HG03025 (cell line): Measurements from ENCODE around the gene ERLIN1.
"Not testable (repeated sequence)": the region's sequence is repeated elsewhere in the genome, so short reads cannot be mapped to it uniquely, and the experiment has no call there.

Source experiments
- ATAC-seq: cut with Tn5 transposase; IDR thresholded peaks from one replicate; pipeline ENCODE4 v1.9.1; 2021; ENCODE audit warnings: mild to moderate bottlenecking, moderate library complexity; ENCODE audit not compliant: unreplicated experiment, low FRiP score

The ERLIN1 gene

DNA sequence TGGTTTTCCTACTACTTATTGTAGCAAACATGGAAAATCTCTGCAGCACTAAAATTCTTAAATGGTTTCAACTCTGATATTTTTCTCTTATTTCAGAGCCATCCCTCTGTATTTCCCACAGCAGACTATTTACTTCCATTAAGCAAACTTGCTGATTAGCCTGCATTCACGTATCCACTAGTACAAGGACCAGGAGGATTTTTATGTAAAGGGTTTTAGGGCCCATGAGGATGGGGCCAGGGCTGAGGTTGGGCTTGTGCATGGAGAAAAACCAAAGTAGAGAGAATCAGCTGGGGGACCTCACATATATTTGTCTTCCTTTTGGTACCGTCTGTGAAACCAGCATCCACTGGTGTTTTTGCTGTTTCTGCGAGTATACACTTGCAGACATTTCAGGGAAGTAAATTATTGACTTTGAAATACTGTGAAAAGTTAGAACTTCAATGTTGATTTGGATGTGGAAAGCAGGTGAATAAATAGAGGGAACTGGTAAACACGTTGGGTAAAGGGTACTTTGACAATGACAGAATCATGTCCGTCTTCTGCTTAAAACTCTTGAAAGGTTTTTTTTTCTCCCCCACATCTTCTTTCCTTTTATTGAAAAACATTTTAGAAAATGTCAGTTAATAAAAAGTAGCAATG, 44.3 kb downstream of the ERLIN1 start:
- ATAC-seq, result no peak

DNA sequence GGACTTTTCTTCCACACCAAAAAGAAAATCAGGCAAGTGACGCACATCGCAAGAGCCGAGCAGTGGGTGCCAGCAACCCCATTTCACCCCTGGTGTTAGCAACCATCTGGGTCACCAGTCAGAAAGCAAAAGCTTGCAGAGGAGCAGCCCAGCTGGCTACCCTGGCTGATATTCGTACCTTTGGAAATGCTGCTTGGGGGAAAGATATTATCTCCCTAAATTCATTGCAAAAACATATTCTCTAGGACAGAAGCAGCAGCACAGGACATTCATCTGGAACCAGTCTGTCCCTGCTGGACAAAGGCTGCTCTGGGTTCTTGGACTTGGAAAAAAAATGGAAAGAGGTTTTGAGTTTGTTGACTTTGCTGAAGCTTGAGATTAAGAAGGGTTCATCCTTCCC, 45.8 kb downstream of the ERLIN1 start:
- no peak for ATAC-seq

DNA sequence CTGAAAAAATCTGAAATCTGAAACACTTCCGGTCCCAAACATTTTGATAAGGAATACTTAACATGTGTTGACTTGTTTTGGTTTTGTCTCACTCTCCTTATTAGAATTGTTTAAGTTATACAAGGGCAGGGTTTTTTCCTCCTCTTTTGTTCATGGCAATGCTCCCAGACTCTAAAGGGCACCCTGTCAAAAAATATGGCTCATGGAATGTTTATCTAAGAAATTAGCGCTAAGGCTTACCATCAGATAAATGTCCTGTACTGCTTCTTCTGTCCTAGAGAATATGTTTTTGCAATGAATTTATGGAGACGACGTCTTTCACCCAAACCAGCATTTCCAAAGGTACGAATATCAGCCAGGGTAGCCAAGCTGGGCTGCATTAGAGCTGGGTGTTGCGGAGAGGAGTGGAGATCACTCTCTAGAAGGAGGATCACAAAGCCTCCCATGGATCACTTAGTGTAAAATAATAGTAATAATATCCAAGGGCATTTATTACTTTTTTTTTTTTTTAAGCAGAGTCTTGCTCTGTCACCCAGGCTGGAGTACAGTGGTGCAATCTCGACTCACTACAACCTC, 46.8 kb downstream of the ERLIN1 start:
- ATAC-seq, result no peak

DNA sequence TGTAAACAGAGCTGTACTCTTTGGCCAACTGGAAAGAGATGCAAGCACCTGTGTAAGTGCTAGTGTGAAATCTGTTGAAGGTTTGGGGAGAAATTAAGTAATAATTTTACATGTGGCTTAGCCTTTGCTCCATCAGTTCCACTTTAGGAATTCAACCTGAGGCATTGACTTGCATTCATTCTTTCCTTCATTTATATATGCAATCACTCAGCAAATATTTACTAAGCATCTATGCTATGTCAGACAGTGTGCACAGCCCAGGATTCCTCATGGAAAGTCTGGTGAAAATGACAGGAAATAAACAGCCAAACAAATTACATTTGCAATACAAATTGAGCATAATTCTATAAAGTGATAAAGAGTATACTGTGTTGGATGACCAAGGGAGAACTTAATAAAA, 50.3 kb downstream of the ERLIN1 start:
- no peak for ATAC-seq

DNA sequence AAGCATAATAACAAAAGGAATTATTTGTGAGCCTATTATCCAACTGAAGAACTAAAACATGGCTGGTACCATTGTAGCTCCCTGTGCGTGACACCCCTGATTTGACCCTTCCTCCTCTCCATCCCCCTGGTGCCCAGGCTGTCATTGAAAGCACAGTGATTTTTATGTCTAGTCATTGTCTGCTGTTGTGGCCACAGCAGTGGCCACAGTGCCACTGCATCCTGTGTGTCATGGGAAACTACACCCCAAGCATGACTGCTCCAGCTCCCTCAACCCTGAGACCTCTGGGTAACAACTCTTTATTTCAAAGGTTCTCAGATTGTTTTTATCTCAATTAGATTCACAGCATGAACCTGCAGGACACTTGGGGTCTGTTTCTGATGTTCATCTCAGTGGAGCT, 52.0 kb downstream of the ERLIN1 start:
- ATAC-seq, result no peak

DNA sequence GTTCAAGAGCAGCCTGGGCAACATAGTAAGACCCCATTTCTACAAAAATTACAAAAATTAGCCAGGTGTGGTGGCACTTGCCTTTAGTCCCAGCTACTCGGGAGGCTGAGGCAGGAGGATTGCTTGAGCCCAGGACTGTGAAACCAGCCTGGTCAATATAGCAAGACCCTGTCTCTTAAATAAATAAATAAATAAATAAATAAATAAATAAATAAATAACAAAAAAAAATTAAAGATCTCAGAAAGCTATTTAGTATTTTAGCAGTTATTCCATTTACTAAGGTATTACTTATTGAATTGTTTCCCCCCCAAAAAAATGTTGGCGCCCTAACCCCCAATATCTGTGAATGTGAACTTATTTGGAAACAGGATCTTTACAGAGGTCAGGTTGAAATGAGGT, 53.4 kb downstream of the ERLIN1 start:
- ATAC-seq, result no peak

DNA sequence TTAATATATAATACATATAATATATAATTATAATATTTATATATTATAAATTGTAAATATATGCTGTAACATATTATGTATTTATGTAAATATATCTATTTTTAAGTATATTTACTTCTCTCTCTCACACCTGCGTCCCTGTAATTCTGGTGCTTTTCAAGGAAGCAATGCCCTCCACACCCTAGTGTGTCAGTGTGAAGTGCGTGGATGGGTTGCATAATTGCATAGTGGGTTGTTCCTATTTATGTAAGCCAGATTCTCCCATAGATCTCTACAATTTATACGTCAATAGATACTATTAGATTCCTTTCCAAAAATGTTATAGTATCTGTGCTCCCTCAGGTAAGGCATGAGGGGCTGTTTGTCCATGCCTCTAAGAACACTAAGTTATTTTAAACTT, 54.3 kb downstream of the ERLIN1 start:
- no peak for ATAC-seq

DNA sequence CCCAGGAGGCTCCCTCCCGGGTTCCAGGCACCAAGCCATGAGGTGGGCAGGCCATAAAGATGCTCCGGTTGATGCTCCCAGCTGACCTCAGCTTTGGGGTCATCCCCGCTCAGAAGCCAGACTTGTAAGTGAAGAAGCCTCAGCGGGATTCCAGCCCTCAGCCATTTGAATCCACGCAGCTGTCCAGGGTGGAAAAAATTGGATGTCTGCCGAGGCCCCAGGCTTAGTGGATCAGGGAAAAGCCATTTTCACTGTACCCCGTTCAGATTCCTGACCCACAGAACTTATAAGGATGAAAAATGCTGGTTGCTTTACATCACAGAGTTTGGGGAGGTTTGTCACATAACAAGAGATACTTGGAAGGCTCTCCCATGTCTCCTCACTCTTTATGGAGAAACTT, 55.0 kb downstream of the ERLIN1 start:
- no peak for ATAC-seq

DNA sequence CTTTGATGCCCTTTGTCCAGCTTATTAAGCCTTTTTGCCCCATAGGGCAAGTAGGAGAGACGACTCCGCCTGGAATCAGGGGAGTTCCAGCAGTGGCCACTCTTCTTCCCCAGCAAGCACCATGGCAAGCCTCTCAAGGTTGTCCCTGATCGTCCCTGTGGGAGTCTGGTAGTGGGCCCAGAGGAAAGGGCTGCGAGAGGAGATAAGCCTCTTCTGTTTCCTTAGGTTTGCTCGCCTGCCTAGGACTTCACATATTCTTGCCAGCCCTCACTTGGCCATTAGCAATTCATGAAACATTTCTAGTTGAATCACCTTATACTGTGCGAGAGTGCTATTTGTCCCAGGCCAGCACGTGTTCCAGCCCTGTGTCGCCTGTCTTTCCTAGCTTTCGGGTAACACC, 56.4 kb downstream of the ERLIN1 start:
- no peak for ATAC-seq

DNA sequence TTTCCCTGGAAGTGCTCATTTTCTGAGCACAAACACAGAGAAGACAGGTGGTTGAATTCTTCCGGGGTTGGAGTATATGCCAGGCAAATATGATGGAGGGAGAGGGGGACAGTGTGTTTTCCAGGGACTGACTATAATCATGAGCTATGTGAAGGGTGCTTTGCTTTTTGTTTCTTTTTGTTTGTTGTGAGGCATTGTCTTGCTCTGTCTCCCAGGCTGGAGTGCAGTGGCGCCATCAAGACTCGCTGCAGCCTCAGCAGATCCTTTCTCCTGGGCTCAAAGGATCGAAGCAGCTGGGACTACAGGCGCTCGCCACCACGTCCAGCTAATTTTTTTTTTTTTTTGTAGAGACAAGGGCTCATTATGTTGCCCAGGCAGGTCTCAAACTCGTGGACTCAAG, 56.9 kb downstream of the ERLIN1 start:
- ATAC-seq, result no peak

DNA sequence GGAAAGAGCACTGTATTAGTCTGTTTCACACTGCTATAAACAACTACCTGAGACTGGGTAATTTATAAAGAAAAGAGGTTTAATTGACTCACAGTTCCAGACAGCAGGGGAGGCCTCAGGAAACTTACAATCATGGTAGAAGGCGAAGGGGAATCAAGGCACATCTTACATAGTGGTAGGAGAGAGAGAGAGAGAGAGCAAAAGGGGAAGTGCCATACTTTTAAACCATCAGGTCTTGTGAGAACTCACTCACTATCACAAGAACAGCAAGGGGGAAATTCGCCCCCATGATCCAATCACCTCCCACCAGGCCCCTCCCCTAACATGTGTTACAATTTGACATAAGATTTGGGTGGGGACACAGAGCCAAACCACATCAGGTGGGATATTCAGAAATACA, 60.5 kb downstream of the ERLIN1 start:
- ATAC-seq, result not testable (repeated sequence)

DNA sequence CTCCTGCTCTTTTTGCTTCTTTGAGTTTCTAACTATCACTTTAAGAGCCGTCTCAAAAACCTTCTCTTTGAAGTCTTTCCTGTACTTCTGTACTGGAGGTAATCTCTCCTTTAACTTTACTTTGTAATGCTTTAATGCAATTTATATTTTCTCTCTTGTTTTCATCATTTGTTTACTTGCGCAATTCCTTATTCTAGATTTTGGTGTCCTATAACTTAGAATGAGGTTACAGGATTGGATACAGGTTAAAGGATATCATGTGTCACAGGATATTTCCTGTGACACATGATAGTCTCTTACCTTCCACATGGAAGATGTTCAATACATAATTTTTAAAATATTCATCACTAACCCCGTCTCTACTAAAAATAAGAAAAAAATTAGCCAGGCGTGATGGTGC, 61.7 kb downstream of the ERLIN1 start:
- ATAC-seq, result no peak

DNA sequence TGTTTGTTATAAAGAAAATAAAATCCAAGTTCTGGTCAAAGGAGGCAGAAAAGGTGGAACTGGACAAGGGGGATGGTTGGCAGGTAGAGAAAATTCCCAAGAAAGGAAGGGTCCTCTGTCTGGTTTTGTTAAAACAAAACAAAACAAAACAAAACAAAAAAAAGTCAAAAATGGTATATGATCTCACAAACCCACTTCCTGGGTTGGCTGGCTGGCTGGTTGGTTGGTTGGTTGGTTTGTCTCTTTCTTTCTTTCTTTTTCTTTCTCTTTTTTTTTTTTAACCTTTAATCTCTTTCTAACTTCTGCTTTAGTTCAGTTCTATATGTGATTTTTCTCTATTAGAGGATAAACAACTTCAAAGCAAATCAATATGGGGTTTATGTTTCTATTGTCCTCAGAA, 63.0 kb downstream of the ERLIN1 start:
- no peak for ATAC-seq

DNA sequence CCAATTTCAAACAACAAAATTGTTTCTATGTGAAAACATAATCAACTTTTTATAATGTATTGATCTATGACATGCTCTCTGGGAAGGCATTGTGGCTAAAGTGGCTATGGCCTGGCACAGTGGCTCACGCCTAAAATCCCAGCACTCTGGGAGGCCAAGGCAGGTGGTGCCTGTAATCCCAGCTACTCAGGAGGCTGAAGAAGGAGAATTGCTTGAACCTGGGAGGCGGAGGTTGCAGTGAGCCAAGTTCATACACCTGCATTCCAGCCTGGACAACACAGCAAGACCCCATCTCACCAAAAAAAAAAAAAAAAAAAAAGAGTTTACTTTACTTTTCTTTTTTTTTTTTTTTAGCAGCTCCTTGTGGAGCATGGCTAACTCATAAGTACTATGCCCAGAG, 65.3 kb downstream of the ERLIN1 start:
- no peak for ATAC-seq

DNA sequence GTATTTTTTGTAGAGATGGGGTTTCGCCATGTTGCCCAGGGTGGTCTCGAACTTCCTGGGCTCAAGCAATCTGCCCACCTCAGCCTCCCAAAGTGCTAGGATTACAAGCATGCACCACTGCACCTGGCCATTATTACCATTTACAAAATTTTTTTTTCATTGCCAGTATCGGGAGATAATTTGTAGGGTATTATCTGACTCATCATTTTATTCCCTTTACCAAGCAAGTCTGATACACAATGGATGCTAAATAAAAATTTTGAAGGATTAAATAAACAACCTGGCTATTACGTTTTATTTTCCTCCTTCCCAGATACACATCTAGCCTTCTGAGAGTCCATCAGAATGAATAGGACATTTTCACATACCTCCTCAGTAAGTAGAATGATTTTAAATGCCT, 66.1 kb downstream of the ERLIN1 start:
- ATAC-seq, result no peak

DNA sequence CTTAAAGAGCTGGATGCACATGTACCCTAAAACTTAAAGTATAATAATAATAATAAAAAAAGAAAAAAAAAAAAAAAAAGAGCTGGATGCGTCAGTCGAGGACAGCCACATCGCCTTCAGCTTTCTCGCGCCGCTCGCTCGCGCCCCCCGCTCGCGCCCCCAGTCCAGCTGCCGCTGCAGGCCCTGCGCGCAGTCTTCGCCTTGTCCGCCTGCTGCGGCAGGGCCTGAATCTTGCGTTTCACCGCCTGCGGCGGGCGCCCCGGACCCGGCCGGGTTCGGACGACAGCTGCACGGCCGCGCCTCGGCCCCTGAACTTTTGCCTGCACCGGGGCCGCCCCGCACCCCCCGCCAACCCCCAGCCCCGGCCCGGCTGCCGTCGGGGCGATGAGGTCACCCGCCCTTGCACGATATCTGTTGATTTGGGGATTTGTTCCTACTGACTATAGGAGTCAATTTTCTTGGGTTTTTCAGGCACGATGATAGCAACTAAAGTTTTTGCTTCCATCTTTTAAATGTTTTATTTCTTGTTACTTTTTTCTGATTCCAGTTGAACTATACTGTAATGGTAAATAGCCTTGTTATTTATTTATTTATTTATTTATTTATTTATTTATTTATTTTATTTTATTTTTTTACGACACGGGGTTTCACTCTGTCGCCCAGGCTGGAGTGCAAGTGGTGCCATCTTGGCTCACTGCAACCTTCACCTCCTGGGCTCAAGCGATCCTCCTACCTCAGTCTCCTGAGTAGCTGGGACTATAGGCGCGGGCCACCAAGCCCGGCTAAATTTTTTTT, 70.7 kb downstream of the ERLIN1 start:
- no peak for ATAC-seq

DNA sequence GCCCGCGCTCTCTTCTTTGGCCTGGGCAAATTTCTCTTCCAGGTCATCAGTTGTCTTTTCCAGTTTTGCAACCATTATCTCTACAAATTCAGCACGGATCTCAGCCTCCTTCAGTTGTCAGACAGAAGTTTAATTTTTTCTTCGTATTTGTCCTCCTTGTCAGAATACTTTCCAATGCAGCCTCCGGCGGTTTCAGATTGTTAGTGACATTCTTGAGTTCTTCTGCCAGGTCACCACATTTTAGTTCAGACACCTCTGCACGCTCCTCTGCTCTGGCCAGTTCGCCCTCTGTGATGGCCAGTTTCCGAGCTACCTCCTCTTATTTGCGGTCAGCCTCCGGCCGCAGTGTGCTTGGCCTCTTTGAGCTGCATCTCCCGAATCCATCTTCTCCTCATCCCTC, 71.4 kb downstream of the ERLIN1 start:
- ATAC-seq, result no peak

DNA sequence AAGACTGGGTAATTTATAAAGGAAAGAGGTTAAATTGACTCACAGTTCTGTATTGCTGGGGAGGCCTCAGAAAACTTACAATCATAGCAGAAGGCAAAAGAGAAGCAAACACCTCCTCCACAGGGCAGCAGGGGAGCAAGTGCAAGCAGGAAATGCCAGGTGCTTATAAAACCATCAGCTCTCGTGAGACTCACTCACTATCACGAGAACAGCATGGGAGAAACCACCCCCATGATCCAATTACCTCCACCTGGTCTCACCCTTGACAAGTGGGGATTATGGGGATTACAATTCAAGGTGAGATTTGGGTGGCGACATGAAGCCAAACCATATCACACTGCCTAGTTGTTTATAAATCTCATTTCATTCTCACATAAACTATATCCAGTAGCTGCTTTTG, 76.2 kb downstream of the ERLIN1 start:
- no peak for ATAC-seq

DNA sequence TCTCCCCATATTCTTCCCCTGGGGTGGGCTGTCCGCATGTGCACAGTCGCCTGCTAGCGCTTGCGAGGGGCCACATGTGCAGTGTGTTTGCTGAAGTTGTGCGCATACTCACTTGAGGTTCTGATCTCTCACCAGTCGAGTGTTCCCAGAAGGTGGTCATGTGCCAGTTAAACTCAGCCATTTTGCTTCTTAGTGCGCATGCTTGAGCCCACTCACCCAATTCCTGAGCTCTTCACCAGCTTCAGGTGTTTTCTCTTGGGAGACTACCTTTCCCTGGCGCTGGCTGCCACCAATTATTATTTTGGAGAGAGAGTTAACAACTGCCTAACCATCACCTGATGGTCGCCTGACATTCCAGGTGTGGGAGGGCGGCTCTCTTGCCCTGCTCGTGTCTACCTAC, 79.0 kb downstream of the ERLIN1 start:
- ATAC-seq, result no peak

DNA sequence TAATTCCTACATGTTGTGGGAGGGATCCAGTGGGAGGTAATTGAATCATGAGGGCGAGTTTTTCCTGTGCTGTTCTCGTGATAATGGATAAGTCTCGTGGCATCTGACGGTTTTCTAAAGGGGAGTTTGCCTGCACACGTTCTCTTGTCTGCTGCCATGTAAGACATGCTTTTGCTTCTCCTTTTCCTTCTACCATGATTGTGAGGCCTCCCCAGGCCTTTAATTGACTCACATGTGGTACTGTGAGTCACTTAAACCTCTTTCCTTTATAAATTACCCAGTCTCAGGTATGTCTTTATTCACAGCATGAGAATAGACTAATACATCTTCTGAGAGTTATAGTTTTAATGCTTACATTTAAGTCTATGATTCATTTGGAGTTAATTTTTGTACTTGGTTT, 81.5 kb downstream of the ERLIN1 start:
- no peak for ATAC-seq

DNA sequence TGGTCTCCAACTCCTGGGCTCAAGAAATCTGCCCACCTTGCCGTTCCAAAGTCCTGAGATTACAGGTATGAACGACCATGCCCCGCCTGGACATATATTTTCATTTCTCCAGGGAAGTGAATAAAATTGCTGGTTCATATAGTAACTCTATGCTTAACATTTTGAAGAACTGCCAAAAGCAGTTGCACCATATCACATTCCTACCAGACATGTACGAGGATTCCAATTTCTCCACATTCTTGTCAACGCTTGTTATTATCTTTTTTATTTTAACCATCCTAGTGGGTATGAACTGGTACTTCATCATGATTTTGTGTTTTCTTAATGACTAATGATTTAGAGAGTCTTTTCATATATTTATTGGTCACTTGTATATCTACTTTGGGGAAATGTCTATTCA, 82.2 kb downstream of the ERLIN1 start:
- no peak for ATAC-seq
